HG02798 (cell line): ENCODE results near the gene C3AR1.
"Not testable (repeated sequence)": the region's sequence is repeated elsewhere in the genome, so short reads cannot be mapped to it uniquely, and the experiment has no call there.

ENCODE experiments used
- ATAC-seq: cut with Tn5 transposase; IDR thresholded peaks from one replicate; pipeline ENCODE4 v1.9.1; 2021; ENCODE audit warnings: mild to moderate bottlenecking; ENCODE audit not compliant: unreplicated experiment, poor library complexity

C3AR1 gene

GRCh38 chr12:8065991-8066594 is at the start of gene C3AR1:
Gene C3AR1, minus strand, starts transcription at chr12:8066359. Its CDS starts 6,174 bp downstream, at chr12:8060185.
- no peak for ATAC-seq

- not testable (repeated sequence) for ATAC-seq
Observed at GRCh38 chr12:8113117-8113516, 47.0 kb upstream of the C3AR1 start.

- ATAC-seq = peak; percentile 55
Observed at GRCh38 chr12:8108808-8109398, 42.7 kb upstream of the C3AR1 start.

GRCh38 chr12:8099235-8099634 is 33.1 kb upstream of the C3AR1 start:
- ATAC-seq = no peak

GRCh38 chr12:8096281-8096915 is 30.2 kb upstream of the C3AR1 start:
- ATAC-seq = no peak

- ATAC-seq = no peak
Observed at GRCh38 chr12:8093291-8093690, 27.1 kb upstream of the C3AR1 start.

GRCh38 chr12:8089716-8090115 is 23.6 kb upstream of the C3AR1 start:
- ATAC-seq = no peak

- not testable (repeated sequence) for ATAC-seq
Observed at GRCh38 chr12:8089277-8089676, 23.1 kb upstream of the C3AR1 start.

GRCh38 chr12:8088574-8088973 is 22.4 kb upstream of the C3AR1 start:
- peak; percentile 74 for ATAC-seq

GRCh38 chr12:8087666-8088065 is 21.5 kb upstream of the C3AR1 start:
- no peak for ATAC-seq

GRCh38 chr12:8084351-8084750 is 18.2 kb upstream of the C3AR1 start:
- ATAC-seq = not testable (repeated sequence)

- ATAC-seq = no peak
Observed at GRCh38 chr12:8082808-8083100, 16.6 kb upstream of the C3AR1 start.

GRCh38 chr12:8081251-8081920 is 15.2 kb upstream of the C3AR1 start:
- no peak for ATAC-seq

- no peak for ATAC-seq
Observed at GRCh38 chr12:8080120-8080519, 14.0 kb upstream of the C3AR1 start.

GRCh38 chr12:8078916-8079315 is 12.8 kb upstream of the C3AR1 start:
- ATAC-seq = no peak

GRCh38 chr12:8078398-8078797 is 12.2 kb upstream of the C3AR1 start:
- ATAC-seq = no peak

GRCh38 chr12:8077207-8077606 is 11.0 kb upstream of the C3AR1 start:
- ATAC-seq = no peak

- no peak for ATAC-seq
Observed at GRCh38 chr12:8076366-8076765, 10.2 kb upstream of the C3AR1 start.

- no peak for ATAC-seq
Observed at GRCh38 chr12:8075935-8076334, 9.8 kb upstream of the C3AR1 start.

- not testable (repeated sequence) for ATAC-seq
Observed at GRCh38 chr12:8071820-8072219, 5.7 kb upstream of the C3AR1 start.

GRCh38 chr12:8069582-8069981 is 3.4 kb upstream of the C3AR1 start:
- no peak for ATAC-seq
